HG02938 (cell line): ENCODE results near the gene TNFRSF8.

Experiments used
- ATAC-seq: cut with Tn5 transposase; IDR thresholded peaks from one replicate; pipeline ENCODE4 v1.9.1; 2021; ENCODE audit warnings: mild to moderate bottlenecking, moderate library complexity; ENCODE audit not compliant: unreplicated experiment

Gene TNFRSF8

DNA sequence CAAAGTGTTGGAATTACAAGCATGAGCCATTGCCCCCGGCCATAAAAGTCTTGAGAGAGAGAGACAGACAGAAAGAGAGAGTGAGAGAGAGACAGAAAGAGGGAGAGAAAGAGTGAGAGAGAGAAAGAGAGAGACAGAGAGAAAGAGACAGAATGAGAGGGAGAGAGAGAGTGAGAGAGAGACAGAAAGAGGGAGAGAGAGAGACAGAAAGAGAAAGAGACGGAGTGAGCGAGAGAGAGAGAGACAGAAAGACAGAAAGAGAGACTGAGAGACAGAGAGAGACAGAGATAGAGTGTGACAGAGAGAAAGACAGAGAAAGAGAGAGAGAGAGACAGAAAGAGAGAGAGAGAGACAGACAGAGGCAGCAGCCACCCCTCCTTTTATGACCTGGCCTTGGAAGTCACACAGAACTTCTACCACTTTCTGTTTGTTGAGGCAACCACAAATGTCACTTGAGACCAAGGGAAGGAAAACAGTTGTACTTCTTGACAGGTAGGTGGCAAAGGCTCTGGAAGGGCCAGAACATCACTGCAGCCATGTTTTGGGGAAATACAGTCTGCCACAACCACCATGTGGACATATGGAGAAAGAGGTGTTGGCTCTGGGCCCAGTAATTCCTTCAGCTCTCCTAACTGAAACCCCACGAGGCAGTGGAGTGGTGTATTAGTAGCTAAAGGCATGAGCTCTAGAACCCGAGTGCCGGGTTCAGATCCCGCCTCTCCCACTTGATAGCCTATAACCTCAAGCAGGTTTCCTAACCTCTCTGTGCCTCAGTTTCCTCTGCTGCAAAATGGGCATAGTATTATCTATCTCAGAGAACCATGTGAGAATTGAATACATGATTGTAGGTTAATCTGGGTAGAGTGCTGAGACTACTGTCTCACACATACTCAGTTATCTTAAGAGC is 50.6 kb downstream of the TNFRSF8 start:
- ATAC-seq = no peak

DNA sequence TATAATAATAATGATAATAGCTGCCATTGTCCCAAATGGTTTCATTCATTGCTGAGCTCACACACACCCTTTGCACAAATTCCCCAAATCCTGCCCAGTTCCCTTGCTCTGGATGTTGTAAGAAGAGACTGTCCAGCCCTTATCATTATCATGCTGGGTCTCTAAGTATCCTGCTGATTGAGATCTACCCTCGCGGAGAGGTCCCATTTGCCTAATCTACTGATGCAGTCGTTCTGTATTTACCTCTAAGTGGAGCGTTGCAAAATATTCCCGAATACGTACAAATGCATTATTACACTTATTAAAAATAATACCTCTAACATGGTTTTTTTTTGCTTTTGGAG is 51.2 kb downstream of the TNFRSF8 start:
- ATAC-seq = no peak

GRCh38 chr1:12114916-12115315 is 51.8 kb downstream of the TNFRSF8 start:
- ATAC-seq = no peak

- no peak for ATAC-seq
These were observed 58.3 kb downstream of the TNFRSF8 start for GRCh38 chr1:12121212-12122003.

DNA sequence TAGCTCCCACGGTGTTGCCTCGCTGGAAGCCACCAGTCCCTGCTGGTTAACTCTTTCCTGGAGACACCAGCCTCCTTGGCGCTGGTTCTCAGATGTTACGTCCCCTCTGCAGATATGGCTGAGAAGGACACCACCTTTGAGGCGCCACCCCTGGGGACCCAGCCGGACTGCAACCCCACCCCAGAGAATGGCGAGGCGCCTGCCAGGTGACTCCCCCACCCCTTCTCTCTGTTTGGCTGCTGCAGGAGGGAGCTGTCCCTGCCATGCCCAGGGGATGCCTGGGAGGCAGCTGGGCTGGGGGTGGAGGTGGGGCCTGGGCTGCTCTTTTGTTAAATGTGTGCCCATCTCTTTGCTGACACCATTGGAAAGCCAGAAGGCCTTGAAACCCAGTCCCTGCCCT is 60.1 kb downstream of the TNFRSF8 start:
- ATAC-seq = no peak

DNA sequence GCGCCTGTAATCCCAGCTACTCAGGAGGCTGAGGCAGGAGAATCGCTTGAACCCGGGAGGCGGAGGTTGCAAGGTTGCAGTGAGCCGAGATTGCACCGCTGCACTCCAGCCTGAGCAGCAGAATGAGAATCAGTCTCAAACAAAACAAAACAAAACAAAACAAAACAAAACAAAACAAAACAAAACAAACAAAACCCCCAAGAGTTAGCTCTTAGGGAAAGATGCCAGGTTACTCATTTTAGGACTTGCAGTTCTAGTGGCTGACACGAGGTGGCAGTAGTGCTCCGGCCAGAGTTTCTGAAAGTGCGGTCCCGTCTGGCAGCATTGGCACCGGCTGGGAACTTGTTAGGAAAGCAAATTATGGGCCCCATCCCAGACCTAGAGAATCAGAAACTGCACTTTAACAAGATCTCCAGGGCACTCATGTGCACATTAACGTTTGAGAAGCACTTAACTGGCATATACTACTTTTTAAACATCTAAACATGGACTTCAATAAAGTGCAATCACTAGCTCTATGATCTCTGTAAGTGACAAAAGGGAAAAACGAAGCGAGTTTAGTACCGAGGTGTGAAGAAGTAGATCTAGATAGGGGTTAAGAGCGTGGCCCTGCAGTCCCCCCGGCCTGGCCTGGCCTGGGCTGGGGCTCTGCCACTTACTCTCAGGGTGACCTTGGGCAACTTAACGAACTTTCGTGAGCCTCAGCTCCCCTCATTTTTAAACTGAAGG is 61.8 kb downstream of the TNFRSF8 start:
- ATAC-seq = no peak

DNA sequence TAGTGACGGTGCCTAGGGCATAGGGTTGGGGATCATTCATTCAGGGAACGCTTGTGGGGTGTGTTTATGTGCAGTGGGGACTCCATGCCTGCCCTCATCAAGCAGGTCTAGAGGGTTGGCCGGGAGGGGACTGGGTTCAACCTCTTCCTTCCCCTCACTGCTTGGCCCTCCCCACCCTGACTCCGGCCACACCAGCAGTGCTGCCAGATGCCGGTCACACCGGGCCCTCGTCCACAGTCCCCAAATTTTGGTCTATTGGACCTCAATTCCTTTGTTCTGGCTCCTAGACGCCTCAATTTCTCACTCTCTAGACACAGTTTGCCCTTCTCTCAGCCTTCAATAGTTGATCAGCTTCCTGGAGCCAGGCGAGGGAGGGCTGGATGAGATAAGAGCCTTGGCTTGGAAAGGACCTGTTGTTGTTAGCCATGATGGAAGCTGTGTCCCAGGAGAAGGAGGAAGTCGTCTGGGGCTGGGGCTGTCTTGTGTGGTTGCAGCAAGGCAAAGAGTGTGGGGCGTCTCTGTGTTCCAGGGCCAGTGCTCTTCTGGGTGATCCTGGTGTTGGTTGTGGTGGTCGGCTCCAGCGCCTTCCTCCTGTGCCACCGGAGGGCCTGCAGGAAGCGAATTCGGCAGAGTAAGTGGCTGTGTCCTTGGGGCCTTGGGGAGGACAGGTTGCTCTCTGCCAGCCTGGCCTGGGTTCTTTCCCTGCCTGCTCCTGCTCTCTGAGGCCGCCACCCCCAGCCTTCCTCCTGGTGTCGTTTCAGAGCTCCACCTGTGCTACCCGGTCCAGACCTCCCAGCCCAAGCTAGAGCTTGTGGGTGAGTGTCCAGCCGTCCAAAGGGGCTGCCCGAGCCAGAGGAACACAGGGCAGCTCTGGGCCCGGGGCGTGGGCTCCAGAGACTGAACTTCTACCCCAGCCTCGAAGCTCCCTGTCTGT is 62.6 kb downstream of the TNFRSF8 start:
- no peak for ATAC-seq

DNA sequence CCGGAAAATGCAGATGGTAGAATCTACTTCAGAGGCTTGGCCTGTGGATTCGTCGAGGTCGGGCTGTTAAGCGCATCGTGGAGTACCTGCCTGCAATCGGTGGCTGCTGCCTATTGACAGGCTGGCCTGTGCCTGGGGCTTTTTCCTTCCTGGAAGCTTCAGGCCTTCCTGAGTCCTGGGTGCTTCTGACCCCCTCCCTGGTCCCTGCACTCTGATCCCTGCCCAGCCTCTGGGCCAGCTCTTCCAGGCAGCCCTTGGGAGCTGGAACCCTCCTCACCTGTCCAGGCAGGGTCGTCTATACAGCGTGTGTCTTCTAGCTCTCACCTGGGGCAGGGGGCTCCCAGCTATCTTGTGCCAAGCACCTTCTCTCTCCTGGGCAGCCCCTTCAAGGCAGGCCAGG is 63.7 kb downstream of the TNFRSF8 start:
- ATAC-seq = no peak

GRCh38 chr1:12127206-12127810 is 64.2 kb downstream of the TNFRSF8 start:
- ATAC-seq = no peak

GRCh38 chr1:12128120-12128519 is 65.0 kb downstream of the TNFRSF8 start:
- no peak for ATAC-seq

- ATAC-seq = no peak
These were observed 66.5 kb downstream of the TNFRSF8 start for GRCh38 chr1:12129624-12130023.

DNA sequence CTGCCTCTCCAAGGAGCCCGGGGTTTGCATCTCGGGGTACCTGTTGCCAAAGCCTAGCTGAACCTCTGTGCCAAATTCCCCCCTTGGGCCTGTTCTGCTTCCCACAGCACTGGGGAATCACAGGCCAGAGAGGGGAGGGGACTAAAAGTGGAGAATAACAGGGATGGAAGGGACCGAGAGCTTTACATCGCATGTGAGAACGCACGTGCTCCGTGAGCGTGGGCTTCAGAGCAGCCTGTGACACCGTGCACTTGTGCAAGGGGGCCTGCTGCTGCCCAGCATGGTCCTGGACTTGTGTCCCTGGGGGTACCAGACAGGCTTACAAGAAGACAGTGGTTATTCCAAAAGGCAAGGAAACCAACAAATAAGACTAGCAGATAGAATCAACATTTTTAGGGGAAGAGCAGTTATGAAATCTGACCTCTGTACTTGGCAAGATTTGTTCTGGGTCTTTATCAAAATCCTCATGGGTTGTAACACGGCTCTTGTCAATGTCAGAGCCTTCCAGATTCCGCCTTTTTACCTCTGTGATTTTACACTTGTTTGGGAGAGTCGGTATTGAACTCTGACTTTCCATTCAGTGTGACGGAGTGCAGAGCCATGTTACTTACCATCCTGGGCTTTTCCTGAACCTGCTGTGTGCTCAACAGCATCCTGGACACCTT is 67.5 kb downstream of the TNFRSF8 start:
- ATAC-seq = no peak

GRCh38 chr1:12132078-12132477 is 69.0 kb downstream of the TNFRSF8 start:
- ATAC-seq = no peak

DNA sequence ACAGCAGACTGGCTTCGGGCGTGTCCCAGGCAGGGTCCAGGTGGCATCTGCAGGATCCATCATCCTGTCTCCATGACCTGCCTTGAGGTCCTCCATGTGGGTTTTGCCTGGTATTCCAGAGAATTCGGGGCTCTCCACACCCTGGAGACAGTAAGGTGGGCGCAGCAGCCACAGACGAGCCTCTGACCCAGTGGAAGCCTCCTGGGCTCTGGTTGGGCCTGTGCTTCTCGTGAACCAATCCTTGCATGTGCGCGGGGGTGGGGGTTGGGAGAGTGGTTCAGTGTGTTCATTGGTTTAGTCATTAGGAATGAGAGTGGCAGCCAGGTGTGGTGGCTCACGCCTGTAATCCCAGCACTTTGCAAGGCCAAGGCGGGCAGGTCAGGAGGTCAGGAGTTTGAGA is 71.6 kb downstream of the TNFRSF8 start:
- ATAC-seq = no peak

DNA sequence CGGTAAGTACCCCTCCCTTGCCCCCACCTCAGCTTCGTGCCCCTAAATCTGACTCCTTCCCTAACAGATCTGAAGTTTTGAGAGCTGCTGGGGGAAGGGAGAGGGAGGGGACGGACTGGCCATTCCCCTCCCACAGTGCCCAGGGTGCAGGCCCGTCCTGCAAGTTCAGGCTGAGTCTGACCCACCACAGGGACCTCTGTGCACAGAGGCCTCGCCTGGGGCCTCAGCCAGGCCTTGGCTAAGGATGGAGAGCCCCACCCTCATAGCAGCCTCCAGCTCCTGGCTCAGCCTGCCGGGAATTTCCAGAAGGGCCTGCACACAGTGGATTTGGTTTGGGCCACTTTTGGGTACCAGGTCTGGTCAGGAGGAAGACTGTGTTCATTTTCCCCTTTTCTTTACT is 72.5 kb downstream of the TNFRSF8 start:
- ATAC-seq = no peak

DNA sequence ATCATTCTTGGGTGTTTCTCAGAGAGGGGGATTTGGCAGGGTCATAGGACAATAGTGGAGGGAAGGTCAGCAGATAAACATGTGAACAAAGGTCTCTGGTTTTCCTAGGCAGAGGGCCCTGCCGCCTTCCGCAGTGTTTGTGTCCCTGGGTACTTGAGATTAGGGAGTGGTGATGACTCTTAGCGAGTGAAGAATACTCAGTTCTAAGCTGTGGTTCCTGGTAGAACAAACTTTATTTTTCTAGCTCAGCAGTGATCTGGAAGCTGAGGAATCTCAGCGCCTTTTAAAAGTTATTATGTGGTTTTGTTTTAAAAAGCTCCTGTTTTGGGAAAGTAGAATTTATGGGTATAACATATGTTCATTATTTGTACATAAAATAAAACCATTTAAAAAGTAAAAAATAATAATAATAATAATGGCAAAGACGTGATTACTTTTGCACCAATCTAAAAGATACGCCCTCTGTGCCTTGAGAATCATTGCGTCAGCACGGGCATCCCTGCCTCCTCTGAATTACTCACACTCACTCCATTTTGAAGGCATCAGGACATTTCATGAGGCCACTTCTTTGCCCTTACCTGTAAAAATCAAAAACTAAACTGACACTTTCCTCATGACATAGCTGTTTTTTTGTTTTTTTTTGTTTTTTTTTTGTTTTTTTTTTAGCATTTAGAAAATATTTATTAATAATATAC is 74.0 kb downstream of the TNFRSF8 start:
- ATAC-seq = no peak

DNA sequence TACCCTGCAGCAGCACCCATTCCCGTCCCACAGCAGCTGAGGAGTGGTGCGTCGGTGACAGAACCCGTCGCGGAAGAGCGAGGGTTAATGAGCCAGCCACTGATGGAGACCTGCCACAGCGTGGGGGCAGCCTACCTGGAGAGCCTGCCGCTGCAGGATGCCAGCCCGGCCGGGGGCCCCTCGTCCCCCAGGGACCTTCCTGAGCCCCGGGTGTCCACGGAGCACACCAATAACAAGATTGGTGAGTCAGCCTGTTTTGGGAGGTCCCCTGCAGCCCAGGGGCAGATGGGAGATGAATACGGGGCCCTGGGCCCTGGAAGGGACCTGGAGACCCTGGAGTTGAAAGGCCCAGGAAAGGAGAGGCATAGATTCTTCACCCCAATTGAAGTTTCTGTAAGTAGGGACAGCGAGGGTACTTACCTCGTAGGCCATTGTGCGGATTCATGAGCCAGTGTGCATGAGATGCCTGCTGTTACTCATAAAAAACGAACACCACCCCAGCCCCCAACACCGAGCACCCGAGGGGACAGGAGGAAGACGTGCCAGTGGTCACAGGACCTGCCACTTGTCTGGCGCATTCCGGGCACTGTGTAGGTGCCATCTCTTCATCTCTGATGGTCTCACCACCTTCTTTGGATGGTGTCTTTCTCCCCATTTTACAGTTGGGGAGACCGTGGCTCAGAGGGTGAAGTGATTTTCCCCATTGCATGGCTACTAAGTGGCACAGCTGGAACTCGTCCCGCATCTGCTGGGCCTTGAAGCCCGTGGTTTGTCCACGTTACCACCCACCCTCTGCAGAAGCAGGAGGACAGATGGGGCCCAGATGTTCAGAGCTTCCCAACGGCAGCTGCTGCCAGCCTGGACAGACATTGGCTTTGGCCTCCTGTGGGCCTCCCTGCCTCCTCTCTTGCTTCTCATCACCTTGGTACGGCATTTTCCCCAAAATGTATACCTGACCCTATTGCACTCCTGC is 75.4 kb downstream of the TNFRSF8 start:
- ATAC-seq = no peak

DNA sequence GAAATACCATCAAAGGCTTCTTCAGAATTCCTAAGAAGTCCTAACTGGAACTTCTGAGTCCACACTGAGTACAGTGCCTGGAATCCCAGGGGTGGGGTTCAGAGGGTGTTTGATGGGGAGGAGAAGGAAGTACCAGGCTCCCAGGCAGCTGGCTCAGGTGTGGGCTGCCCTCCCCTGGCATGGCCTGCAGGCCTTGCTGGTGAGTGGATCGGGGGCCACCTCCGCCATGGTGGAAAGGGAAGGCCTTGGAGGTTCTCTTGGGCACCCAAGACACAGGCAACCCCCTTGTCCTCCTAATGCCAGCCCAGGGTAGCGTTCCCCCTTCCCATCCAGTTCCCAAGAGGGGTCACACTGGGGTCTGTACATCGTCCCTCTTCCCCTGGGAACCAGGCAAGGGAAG is 76.9 kb downstream of the TNFRSF8 start:
- ATAC-seq = no peak
